ENCODE measurements around the gene ITGB1BP1.

DNA sequence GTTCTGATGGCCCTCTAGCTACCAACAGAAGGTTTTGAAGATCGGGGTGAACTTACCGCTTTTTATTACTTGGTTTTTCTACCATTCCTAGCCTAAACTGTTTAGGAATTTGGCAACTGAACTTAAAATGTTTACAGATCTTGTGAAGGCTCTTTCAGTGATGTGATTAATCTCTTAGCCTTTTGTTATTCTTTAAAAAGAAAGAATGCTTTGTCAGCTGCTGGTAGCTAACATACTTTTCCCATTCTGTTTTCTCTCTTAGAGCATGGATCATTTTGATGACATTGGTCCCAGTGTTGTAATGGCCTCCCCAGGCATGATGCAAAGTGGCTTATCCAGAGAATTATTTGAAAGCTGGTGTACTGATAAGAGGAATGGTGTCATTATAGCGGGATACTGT lies 18.2 kb upstream of the ITGB1BP1 start:
- TF ChIP-seq, protein P1, sequence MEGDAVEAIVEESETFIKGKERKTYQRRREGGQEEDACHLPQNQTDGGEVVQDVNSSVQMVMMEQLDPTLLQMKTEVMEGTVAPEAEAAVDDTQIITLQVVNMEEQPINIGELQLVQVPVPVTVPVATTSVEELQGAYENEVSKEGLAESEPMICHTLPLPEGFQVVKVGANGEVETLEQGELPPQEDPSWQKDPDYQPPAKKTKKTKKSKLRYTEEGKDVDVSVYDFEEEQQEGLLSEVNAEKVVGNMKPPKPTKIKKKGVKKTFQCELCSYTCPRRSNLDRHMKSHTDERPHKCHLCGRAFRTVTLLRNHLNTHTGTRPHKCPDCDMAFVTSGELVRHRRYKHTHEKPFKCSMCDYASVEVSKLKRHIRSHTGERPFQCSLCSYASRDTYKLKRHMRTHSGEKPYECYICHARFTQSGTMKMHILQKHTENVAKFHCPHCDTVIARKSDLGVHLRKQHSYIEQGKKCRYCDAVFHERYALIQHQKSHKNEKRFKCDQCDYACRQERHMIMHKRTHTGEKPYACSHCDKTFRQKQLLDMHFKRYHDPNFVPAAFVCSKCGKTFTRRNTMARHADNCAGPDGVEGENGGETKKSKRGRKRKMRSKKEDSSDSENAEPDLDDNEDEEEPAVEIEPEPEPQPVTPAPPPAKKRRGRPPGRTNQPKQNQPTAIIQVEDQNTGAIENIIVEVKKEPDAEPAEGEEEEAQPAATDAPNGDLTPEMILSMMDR (IDR thresholded peaks at IDR 0.05): no peak
- no peak for TF ChIP-seq POLR2AphosphoS5 (IDR thresholded peaks at IDR 0.05)

Data from sigmoid colon (tissue), 4 donors.